Brain pericyte (primary cell): ENCODE measurements around the gene TMEM62.
"Not testable (repeated sequence)": the region's sequence is repeated elsewhere in the genome, so short reads cannot be mapped to it uniquely, and the experiment has no call there.

Experiments
- DNase-seq: peaks from one replicate; pipeline ENCODE4 v3.0.0-alpha.2; 2012; ENCODE audit warnings: low read depth, low spot score

Gene TMEM62

GRCh38 chr15:43209059-43209824 lies 75.9 kb downstream of the TMEM62 start:
- no peak for DNase-seq

- DNase-seq, result no peak
Observed at GRCh38 chr15:43210172-43210745, 76.9 kb downstream of the TMEM62 start.

GRCh38 chr15:43210807-43211206 lies 77.4 kb downstream of the TMEM62 start:
- no peak for DNase-seq

GRCh38 chr15:43211224-43211735 lies 77.9 kb downstream of the TMEM62 start:
- DNase-seq, result no peak

- no peak for DNase-seq
Observed at GRCh38 chr15:43212299-43212698, 78.9 kb downstream of the TMEM62 start.

GRCh38 chr15:43212951-43213350 lies 79.6 kb downstream of the TMEM62 start:
- no peak for DNase-seq

- no peak for DNase-seq
Observed at GRCh38 chr15:43213466-43213865, 80.1 kb downstream of the TMEM62 start.

GRCh38 chr15:43214169-43214568 lies 80.8 kb downstream of the TMEM62 start:
- DNase-seq, result no peak

- DNase-seq, result no peak
Observed at GRCh38 chr15:43214592-43215295, 81.4 kb downstream of the TMEM62 start.

- DNase-seq, result no peak
Observed at GRCh38 chr15:43215961-43216360, 82.6 kb downstream of the TMEM62 start.

- no peak for DNase-seq
Observed at GRCh38 chr15:43218908-43219706, 85.7 kb downstream of the TMEM62 start.

GRCh38 chr15:43219929-43220928 lies 86.8 kb downstream of the TMEM62 start:
- DNase-seq, result no peak

GRCh38 chr15:43220991-43221403 lies 87.6 kb downstream of the TMEM62 start, which contains the start of gene EPB42:
Gene EPB42 (minus strand): TSS chr15:43221018. CDS start chr15:43220825, 193 bp downstream.
- no peak for DNase-seq

- DNase-seq, result no peak
Observed at GRCh38 chr15:43221422-43221821, 88.0 kb downstream of the TMEM62 start.

- no peak for DNase-seq
Observed at GRCh38 chr15:43225201-43225949, 92.0 kb downstream of the TMEM62 start.

GRCh38 chr15:43225950-43226255 lies 92.5 kb downstream of the TMEM62 start:
- not testable (repeated sequence) for DNase-seq

GRCh38 chr15:43226436-43227305 lies 93.3 kb downstream of the TMEM62 start:
- no peak for DNase-seq

- no peak for DNase-seq
Observed at GRCh38 chr15:43229977-43230376, 96.6 kb downstream of the TMEM62 start.

- no peak for DNase-seq
Observed at GRCh38 chr15:43230640-43231115, 97.3 kb downstream of the TMEM62 start.
